GM12891 (cell line): ENCODE data around the gene BHLHA15.
A peak's percentile ranks its signal among the peaks of the same experiment; 100 is the strongest.

Experiments
- DNase-seq: peaks from one replicate; pipeline ENCODE4 v3.0.0; 2011; ENCODE audit warnings: low spot score; ENCODE audit not compliant: insufficient read length
- FAIRE-seq: peaks from 2 replicates; lab custom pipeline; 2011; peaks lifted over from hg19 to GRCh38; lab: Jason Lieb, UNC
- PAX5 ChIP-seq: IDR thresholded peaks from 2 replicates; pipeline ENCODE4 v1.6.1; 2011; ENCODE audit warnings: low read length, moderate library complexity, mild to moderate bottlenecking; ENCODE audit not compliant: insufficient read depth, severe bottlenecking
- POLR2A ChIP-seq: IDR thresholded peaks from 2 replicates; pipeline ENCODE4 v1.6.1; 2011; ENCODE audit warnings: low read depth, low read length, control low read depth
- POLR2AphosphoS5 ChIP-seq: IDR thresholded peaks from 2 replicates; pipeline ENCODE4 v1.6.1; 2011; ENCODE audit warnings: low read depth, low read length, control low read depth
- POU2F2 ChIP-seq: IDR thresholded peaks from 2 replicates; pipeline ENCODE4 v1.6.1; 2011; ENCODE audit warnings: low read depth, mild to moderate bottlenecking, control low read depth, low read length, moderate library complexity
- SPI1 ChIP-seq: IDR thresholded peaks from 2 replicates; pipeline ENCODE4 v1.6.1; 2011; ENCODE audit warnings: low read depth, low read length, control low read depth
- TAF1 ChIP-seq: IDR thresholded peaks from 2 replicates; pipeline ENCODE4 v1.6.1; 2011; ENCODE audit warnings: low read depth, low read length, control low read depth

The BHLHA15 gene

GRCh38 chr7:98241674-98242241 is 30.5 kb downstream of the BHLHA15 start:
- TF ChIP-seq POLR2A (no peak), TAF1 (no peak), POLR2AphosphoS5 (no peak), PAX5 (no peak), SPI1 (no peak), POU2F2 (no peak)
- DNase-seq (no peak), FAIRE-seq (no peak)

DNA sequence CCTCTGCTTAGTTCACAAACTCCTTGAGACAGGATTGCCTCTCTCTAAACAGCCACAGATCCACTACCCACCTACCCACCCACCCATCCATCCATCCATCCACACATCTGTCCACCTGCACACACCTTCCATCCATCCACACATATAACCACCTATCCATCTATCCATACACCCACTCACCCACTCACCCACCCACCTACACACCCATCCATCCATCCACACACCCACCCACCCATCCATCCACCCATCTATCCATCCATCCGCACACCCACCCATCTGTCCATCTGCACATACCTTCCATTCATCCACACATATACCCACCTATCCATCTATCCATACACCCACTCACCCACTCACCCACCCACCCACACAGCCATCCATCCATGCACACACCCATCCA is 31.1 kb downstream of the BHLHA15 start:
- peak; percentile 61 for FAIRE-seq

DNA sequence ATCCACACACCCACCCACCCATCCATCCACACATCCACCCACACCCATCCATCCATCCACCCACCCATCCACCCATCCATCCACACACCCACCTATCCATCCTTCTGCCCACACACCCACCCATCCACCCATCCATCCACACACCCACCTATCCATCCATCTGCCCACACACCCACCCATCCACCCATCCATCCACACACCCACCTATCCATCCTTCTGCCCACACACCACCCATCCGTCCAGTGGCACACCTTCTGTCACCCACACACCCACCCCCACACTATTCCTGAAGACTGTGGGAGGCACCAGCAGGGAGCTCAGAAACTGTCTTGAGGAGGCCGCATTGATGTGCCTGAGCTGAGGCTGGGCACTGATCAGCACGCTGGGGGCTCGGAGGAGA is 31.7 kb downstream of the BHLHA15 start:
- FAIRE-seq: peak; percentile 80
- TF ChIP-seq POLR2A (no peak), PAX5 (no peak), SPI1 (no peak), POU2F2 (no peak), TAF1 (no peak), POLR2AphosphoS5 (no peak)
- DNase-seq: no peak

More for the DNA sequence above, 31.1 kb downstream of the BHLHA15 start:
- no peak for DNase-seq
- TF ChIP-seq POLR2A (no peak), POLR2AphosphoS5 (no peak), POU2F2 (no peak), PAX5 (no peak), TAF1 (no peak), SPI1 (no peak)

- DNase-seq (no peak), FAIRE-seq (no peak)
- TF ChIP-seq PAX5 (no peak), POLR2A (no peak), POLR2AphosphoS5 (no peak), SPI1 (no peak)
Observed at GRCh38 chr7:98244871-98245270, 33.6 kb downstream of the BHLHA15 start.

DNA sequence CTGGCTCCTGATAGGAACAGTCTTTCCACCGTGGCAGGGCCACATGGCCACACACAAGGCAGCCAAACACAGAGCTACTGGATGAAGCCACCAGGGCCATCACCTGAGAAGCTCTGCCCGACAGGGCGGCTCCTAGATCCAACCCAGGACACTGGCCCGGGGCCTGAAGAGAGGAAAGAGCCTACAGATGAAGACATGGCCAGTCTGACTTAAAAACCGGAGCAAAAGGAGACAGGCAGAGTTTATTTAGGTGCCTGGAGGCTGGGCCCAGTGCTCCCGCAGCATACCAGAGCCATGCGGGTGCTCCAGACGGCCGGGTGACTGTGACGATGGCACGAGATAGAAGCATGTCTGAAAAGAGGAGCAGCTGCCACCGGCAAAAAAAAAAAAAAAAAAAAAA is 36.9 kb downstream of the BHLHA15 start:
- TF ChIP-seq POLR2A (no peak), POLR2AphosphoS5 (no peak), TAF1 (no peak), POU2F2 (no peak), SPI1 (no peak), PAX5 (no peak)
- DNase-seq (no peak), FAIRE-seq (no peak)

DNA sequence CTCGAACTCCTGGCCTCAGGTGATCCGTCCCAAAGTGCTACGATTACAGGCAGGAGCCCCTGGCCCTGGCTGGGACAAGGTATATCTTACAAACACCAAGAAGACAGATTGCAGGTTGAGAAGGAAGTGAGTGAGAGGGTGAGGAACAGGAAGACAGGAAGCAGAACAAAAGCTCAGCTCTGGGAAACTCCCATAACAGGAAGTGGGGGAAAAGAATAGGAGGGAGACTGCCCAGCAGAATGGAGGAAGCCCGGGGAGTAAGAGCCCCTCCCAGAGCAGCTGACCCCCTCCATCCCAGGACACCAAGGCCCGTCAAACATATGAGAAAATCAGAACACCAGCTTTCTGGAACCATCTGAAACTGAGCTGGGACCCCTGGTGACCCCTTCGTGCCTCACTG is 37.9 kb downstream of the BHLHA15 start:
- TF ChIP-seq POLR2AphosphoS5 (no peak), TAF1 (no peak), POU2F2 (no peak), SPI1 (0 out of 2 replicates have a peak, but pooled peaks have one; percentile 25)
- FAIRE-seq: no peak
- no peak for DNase-seq

- DNase-seq (no peak), FAIRE-seq (peak; percentile 60)
- peak; percentile 30; the same call in 1 of the 2 replicates for TF ChIP-seq TAF1
- TF ChIP-seq SPI1: no peak
Observed at GRCh38 chr7:98250789-98251188, 39.5 kb downstream of the BHLHA15 start.

GRCh38 chr7:98251231-98251600 is 40.0 kb downstream of the BHLHA15 start:
- FAIRE-seq (peak; percentile 5), DNase-seq (no peak)

DNA sequence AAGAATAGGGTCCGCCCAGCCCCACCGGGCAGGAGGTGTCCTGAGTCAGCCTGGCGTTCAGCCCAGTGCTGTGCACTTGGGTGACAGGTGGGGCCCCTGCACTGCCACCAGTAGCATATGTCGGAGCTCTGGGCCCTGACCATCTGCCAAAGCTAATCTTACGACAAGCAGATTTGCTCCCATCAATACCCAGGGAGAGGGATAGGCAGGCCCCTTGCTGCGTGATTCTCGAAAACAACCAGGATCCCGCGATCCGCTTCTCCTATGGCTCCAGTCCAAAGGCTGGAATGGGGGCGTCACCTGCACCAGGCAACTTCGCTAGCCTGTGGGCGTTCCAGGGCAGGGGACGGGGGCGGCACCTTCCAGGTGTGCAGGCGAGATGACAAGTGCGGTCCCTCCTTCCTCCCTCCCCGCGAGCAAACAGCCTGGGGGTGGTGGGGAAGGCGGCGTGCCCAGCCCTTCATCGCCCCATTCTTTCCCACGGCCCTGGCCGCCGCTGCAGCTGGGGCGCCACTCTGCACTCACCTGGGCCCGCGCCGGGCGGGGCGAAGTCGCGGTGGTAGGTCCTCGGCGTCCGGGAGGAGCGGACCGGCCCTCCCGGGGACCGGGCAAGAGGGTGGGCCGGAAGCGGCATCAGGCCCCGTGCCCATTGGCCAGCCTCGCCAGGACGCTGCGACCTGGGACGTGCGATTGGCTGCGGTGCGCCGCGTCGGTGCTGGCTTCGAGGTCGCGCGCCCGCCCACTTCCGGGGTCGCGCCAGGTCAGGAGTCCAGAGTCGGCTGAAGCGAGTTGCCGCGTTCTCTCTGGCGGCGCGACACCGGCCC is 40.6 kb downstream of the BHLHA15 start, which contains the start of gene TECPR1:
Gene TECPR1, minus strand, starts transcription at position 632 of the 824 bp plus-strand sequence. CDS start 6,086 bp downstream, outside the sequence.
- peak; percentile 100 for DNase-seq
- TF ChIP-seq POLR2AphosphoS5: no peak
- TF ChIP-seq POLR2A: no peak
- TF ChIP-seq SPI1: no peak
- TF ChIP-seq POU2F2: no peak
- no peak for TF ChIP-seq TAF1
- no peak for TF ChIP-seq PAX5
- FAIRE-seq: peak; percentile 98

More at GRCh38 chr7:98251231-98251600, 40.0 kb downstream of the BHLHA15 start:
- TF ChIP-seq TAF1: no peak
- TF ChIP-seq POLR2AphosphoS5: no peak
- no peak for TF ChIP-seq POLR2A
- no peak for TF ChIP-seq PAX5
- TF ChIP-seq SPI1: no peak
- no peak for TF ChIP-seq POU2F2
